K562 (cell line): ENCODE data around the gene HNRNPF. TPM values are rescaled to one million over a fixed set of nuclear protein-coding genes. Genes with fewer than 3 reads are reported as not detected.

ENCODE experiments used
- ARNT ChIP-seq, 2 experiments: fragments of 450-650 bp; IDR thresholded peaks; 2 replicates each; pipeline ENCODE4 v1.6.1; 2016; ENCODE audit warnings: mild to moderate bottlenecking in 1 of 2
- ATF6 ChIP-seq: sonication (generic); formaldehyde crosslinking; IDR thresholded peaks from 2 replicates; pipeline ENCODE4 v1.4.0; 2020; ENCODE audit warnings: mild to moderate bottlenecking, missing genetic modification reagents
- CXXC5 ChIP-seq: fragments of 250-450 bp; sonication (Bioruptor Pico); IDR thresholded peaks from 2 replicates; pipeline ENCODE4 v1.8.0; 2022; ENCODE audit warnings: inconsistent platforms, mild to moderate bottlenecking, moderate library complexity
- E2F6 ChIP-seq, 2 experiments: IDR thresholded peaks; 2 replicates each; pipeline ENCODE4 v1.6.1; 2011; ENCODE audit warnings: borderline replicate concordance in 1 of 2, control low read depth in 1 of 2, low read depth in 1 of 2, low read length in 1 of 2, mild to moderate bottlenecking in 1 of 2, mixed read lengths in 1 of 2, moderate library complexity in 1 of 2; ENCODE audit not compliant: insufficient read depth in 1 of 2, insufficient read length in 1 of 2, poor library complexity in 1 of 2, severe bottlenecking in 1 of 2; ENCODE audit errors: extremely low read depth in 1 of 2
- EP300 ChIP-seq: IDR thresholded peaks from 2 replicates; pipeline ENCODE4 v1.6.1; 2012; ENCODE audit warnings: low read length, improper control_type of control experiment
- ESRRB ChIP-seq: fragments of 250-450 bp; sonication (Bioruptor Pico); IDR thresholded peaks from 2 replicates; pipeline ENCODE4 v1.5.0; 2020; ENCODE audit warnings: mild to moderate bottlenecking, moderate library complexity, borderline replicate concordance
- REST ChIP-seq, 2 experiments: fragments of 450-650 bp; formaldehyde crosslinking in 1 of 2; IDR thresholded peaks; 2 replicates each; pipeline versions ENCODE4 v1.4.0 to v1.6.1; 2014 to 2020; ENCODE audit warnings: mild to moderate bottlenecking in 2 of 2, borderline replicate concordance in 1 of 2, low read depth in 1 of 2
- RHOXF2B ChIP-seq: fragments of 250-450 bp; sonication (Bioruptor Pico); conservative IDR thresholded peaks from 2 replicates; pipeline ENCODE4 v1.5.1; 2021
- SMARCE1 ChIP-seq: fragments of 450-650 bp; IDR thresholded peaks from 2 replicates; pipeline ENCODE4 v1.7.1; 2016; ENCODE audit warnings: mild to moderate bottlenecking
- THRA ChIP-seq: fragments of 450-650 bp; IDR thresholded peaks from 2 replicates; pipeline ENCODE4 v1.6.1; 2017; ENCODE audit warnings: mild to moderate bottlenecking, moderate library complexity
- ZNF140 ChIP-seq: fragments of 250-450 bp; sonication (Bioruptor Pico); IDR thresholded peaks from 2 replicates; pipeline ENCODE4 v1.8.0; 2021; ENCODE audit warnings: moderate library complexity, mild to moderate bottlenecking, inconsistent platforms
- ZNF511 ChIP-seq: sonication (generic); formaldehyde crosslinking; IDR thresholded peaks from 2 replicates; pipeline ENCODE4 v1.8.0; 2022; ENCODE audit warnings: mild to moderate bottlenecking, missing genetic modification reagents
- polyA plus RNA-seq, 8 experiments: library from polyadenylated mRNA; depleted of rRNA in 4 of 8; stranded (reverse) in 5 of 8; unstranded in 3 of 8; fragments of >200 nt; fragmentation: Nextera tagmentation in 2 of 8; fragmentation: Illumina TruSeq in 1 of 8; extraction: Ambion mirVana in 2 of 8; extraction: Trizol in 1 of 8; gene quantifications; 2 replicates each; pipeline versions ENCODE4 v1.2.1 to v1.2.3, GENCODE V29; 2011 to 2014; ENCODE audit warnings: inconsistent platforms in 1 of 8, missing spikeins in 1 of 8
- total RNA-seq, 7 experiments: library from RNA; depleted of rRNA in 6 of 7; stranded (reverse); fragments of >200 nt in 6 of 7; fragmentation: Illumina TruSeq in 2 of 7; extraction: Trizol in 2 of 7; gene quantifications; 2 replicates each; pipeline versions ENCODE4 v1.2.1 to v1.2.3, GENCODE V29; 2011 to 2021; ENCODE audit warnings: low replicate concordance in 1 of 7

HNRNPF gene
- total and polyA plus RNA-seq, 9 of the 15 experiments (the other 6 are each of a cell fraction or from before 2014, with no cell fraction given) = 192 to 489 (median 416) TPM

- TF ChIP-seq ARNT (IDR thresholded peaks at IDR 0.05) = peak; percentile 99
- TF ChIP-seq CXXC5 (CRISPR knock-in tag) = peak; percentile 91
- TF ChIP-seq EP300 = peak; percentile 100
- TF ChIP-seq ZNF140 (CRISPR knock-in tag) = peak; percentile 58; the same call in 1 of the 2 replicates
- TF ChIP-seq ATF6 = no peak
- no peak for TF ChIP-seq ESRRB (CRISPR knock-in tag)
- TF ChIP-seq SMARCE1 = peak; percentile 100
- TF ChIP-seq THRA = no peak; the same call in none of the 2 replicates
- peak; percentile 48; the same call in 1 of the 2 replicates for TF ChIP-seq REST (IDR thresholded peaks at IDR 0.05; ENCODE audit: borderline replicate concordance)
- peak; percentile 84 for TF ChIP-seq REST (CRISPR knock-in tag; IDR thresholded peaks at IDR 0.05; ENCODE audit: low read depth)
- TF ChIP-seq RHOXF2B (CRISPR knock-in tag) = peak; percentile 84; the same call in 1 of the 2 replicates
- TF ChIP-seq E2F6 (IDR thresholded peaks at IDR 0.05; ENCODE audit: borderline replicate concordance in 1 of 2, extremely low read depth in 1 of 2, insufficient read depth in 1 of 2, insufficient read length in 1 of 2, low read depth in 1 of 2, low read length in 1 of 2, poor library complexity in 1 of 2, severe bottlenecking in 1 of 2) = peak in 1 of 2 experiments; percentile 30
- TF ChIP-seq ZNF511 (CRISPR knock-in tag) = no peak
Observed at GRCh38 chr10:43417950-43418768, 9.2 kb upstream of the HNRNPF start (continued).
